ENCODE results near the gene SLC4A8.
"Not testable (repeated sequence)": the region's sequence is repeated elsewhere in the genome, so short reads cannot be mapped to it uniquely, and the experiment has no call there.

Gene SLC4A8

GRCh38 chr12:51428256-51428655 is 3.6 kb downstream of the SLC4A8 start:
- in situ Hi-C loops (cut with MboI; ENCODE audit: low sequenced_read_pairs): no loop called here

GRCh38 chr12:51429700-51430099 is 5.1 kb downstream of the SLC4A8 start:
- in situ Hi-C loops (cut with MboI; ENCODE audit: low sequenced_read_pairs): no loop called here

GRCh38 chr12:51430196-51430895 is 5.7 kb downstream of the SLC4A8 start:
- in situ Hi-C loops (cut with MboI; ENCODE audit: low sequenced_read_pairs): no loop called here

GRCh38 chr12:51432921-51433320 is 8.3 kb downstream of the SLC4A8 start:
- in situ Hi-C loops (cut with MboI; ENCODE audit: low sequenced_read_pairs): no loop called here

GRCh38 chr12:51434305-51434704 is 9.7 kb downstream of the SLC4A8 start:
- in situ Hi-C loops (cut with MboI; ENCODE audit: low sequenced_read_pairs): no loop called here

GRCh38 chr12:51437431-51437830 is 12.8 kb downstream of the SLC4A8 start:
- in situ Hi-C loops (cut with MboI; ENCODE audit: low sequenced_read_pairs): no loop called here

GRCh38 chr12:51439330-51439729 is 14.7 kb downstream of the SLC4A8 start:
- in situ Hi-C loops (cut with MboI; ENCODE audit: low sequenced_read_pairs): no loop called here

GRCh38 chr12:51441583-51441982 is 17.0 kb downstream of the SLC4A8 start:
- in situ Hi-C loops (cut with MboI; ENCODE audit: low sequenced_read_pairs): no loop called here

- in situ Hi-C loops (cut with MboI; ENCODE audit: low sequenced_read_pairs): no loop called here
Measured at GRCh38 chr12:51442324-51442723, 17.7 kb downstream of the SLC4A8 start.

- in situ Hi-C loops (cut with MboI; ENCODE audit: low sequenced_read_pairs): no loop called here
Measured at GRCh38 chr12:51443573-51443972, 18.9 kb downstream of the SLC4A8 start.

- in situ Hi-C loops (cut with MboI; ENCODE audit: low sequenced_read_pairs): no loop called here
Measured at GRCh38 chr12:51448618-51449256, 24.1 kb downstream of the SLC4A8 start.

- in situ Hi-C loops (cut with MboI; ENCODE audit: low sequenced_read_pairs): no loop called here
Measured at GRCh38 chr12:51449580-51450246, 25.1 kb downstream of the SLC4A8 start.

GRCh38 chr12:51450333-51450732 is 25.7 kb downstream of the SLC4A8 start:
- in situ Hi-C loops (cut with MboI; ENCODE audit: low sequenced_read_pairs): no loop called here

- in situ Hi-C loops (cut with MboI; ENCODE audit: low sequenced_read_pairs): no loop called here
Measured at GRCh38 chr12:51450806-51451205, 26.2 kb downstream of the SLC4A8 start.

- in situ Hi-C loops (cut with MboI; ENCODE audit: low sequenced_read_pairs): not testable (repeated sequence)
Measured at GRCh38 chr12:51454016-51454415, 29.4 kb downstream of the SLC4A8 start.

GRCh38 chr12:51455050-51455449 is 30.4 kb downstream of the SLC4A8 start:
- in situ Hi-C loops (cut with MboI; ENCODE audit: low sequenced_read_pairs): not testable (repeated sequence)

- in situ Hi-C loops (cut with MboI; ENCODE audit: low sequenced_read_pairs): no loop called here
Measured at GRCh38 chr12:51458635-51459034, 34.0 kb downstream of the SLC4A8 start.

- in situ Hi-C loops (cut with MboI; ENCODE audit: low sequenced_read_pairs): no loop called here
Measured at GRCh38 chr12:51460519-51460918, 35.9 kb downstream of the SLC4A8 start.

- in situ Hi-C loops (cut with MboI; ENCODE audit: low sequenced_read_pairs): no loop called here
Measured at GRCh38 chr12:51465491-51465890, 40.9 kb downstream of the SLC4A8 start.

GRCh38 chr12:51470116-51470515 is 45.5 kb downstream of the SLC4A8 start:
- in situ Hi-C loops (cut with MboI; ENCODE audit: low sequenced_read_pairs): no loop called here

- in situ Hi-C loops (cut with MboI; ENCODE audit: low sequenced_read_pairs): no loop called here
Measured at GRCh38 chr12:51471111-51471864, 46.7 kb downstream of the SLC4A8 start.

All from hTERT RPE-1 (cell line).